ENCODE data around the gene HIVEP2. TPM values are rescaled to one million over a fixed set of nuclear protein-coding genes. Genes with fewer than 3 reads are reported as not detected.
A peak's percentile ranks its signal among the peaks of the same experiment; 100 is the strongest.

The HIVEP2 gene
- total and polyA plus RNA-seq, 2 of the 4 experiments (the other 2 are of a cell fraction): 4.3 to 11.3 TPM

DNA sequence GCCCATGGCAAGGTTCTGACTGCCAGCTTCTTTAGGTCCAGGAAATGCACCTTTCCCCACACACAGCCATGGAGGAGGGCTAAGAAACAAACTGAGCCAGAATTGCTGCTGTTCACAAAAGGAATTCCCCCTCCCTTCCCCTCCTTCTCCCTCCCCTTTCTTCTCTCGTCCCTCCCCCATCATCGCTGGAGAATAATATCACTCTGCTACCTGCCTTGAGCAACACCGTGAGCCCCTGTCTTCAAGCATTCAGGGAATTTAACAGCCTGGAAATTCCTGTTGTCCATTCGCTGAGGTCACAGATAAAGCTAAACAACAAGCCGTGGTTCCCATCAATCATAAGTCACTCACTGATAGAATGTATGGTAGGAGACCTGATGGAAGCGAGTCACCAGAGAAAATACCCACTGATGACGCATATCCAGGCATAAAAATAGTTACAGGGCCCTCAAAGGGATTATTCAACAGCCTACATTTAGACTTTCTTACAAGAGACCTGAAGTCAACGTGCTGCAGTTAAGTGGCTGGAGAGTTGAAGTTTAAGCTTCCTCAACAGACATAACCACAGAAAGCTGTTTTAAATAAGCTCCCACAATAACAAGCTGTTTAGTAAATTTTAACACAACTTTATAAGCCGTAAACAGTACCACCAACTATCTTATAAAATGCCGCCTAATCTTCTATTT is 59.7 kb downstream of the HIVEP2 start (continued):
- no peak for TF ChIP-seq CHD1 (IDR thresholded peaks at IDR 0.05; ENCODE audit: low read depth, low read length)
- TF ChIP-seq MAZ (IDR thresholded peaks at IDR 0.05; ENCODE audit: borderline replicate concordance, low read depth, low read length): peak; percentile 73; the same call in 1 of the 2 replicates
